Measurements from ENCODE around the gene NDUFA6.
"Not testable (repeated sequence)": the region's sequence is repeated elsewhere in the genome, so short reads cannot be mapped to it uniquely, and the experiment has no call there.

Gene NDUFA6

DNA sequence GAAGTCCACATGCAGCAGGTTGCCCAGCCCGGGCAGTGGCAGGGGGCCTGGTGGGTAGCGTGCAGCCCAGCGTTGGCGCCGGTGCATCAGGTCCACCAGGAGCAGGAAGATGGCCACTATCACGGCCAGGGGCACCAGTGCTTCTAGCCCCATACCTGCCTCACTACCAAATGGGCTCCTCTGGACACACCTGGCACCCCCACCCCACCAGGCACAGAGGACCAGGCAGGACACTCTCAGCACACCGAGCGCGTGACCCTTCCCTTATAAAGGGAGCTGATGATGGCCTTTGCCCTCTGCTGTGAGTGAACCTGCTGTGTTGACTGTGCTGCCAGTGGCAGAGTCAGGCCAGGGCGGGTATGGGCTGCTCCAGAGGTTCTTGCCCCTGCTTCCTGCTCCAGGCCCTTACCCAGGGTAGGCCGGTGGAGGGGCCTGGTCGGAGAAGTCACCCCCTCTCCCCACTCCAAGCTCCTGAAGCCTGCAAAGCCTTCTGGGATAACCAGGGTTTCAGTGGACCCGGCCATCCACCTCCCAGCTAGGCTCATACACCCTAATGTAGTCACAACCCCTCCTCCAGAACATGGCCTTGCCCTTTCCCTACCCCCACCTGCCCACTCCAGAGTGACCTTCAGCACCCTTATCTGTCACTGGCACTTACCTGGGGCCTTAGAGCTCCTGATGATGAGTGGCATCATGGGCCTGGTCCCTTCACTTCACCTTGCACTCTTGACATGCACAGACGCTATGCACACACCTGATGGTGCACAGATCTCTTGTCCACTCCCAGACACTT is 40.3 kb upstream of the NDUFA6 start, which contains the start of gene CYP2D6:
CYP2D6 (minus strand) TSS at position 172 of the 793 bp plus-strand sequence; CDS start at position 153, 19 bp downstream.
- not testable (repeated sequence) for H3K27me3 ChIP-seq (ENCODE audit: control insufficient read depth, insufficient read depth, low read length); DNase-seq (ENCODE audit: low read depth, low spot score)

DNA sequence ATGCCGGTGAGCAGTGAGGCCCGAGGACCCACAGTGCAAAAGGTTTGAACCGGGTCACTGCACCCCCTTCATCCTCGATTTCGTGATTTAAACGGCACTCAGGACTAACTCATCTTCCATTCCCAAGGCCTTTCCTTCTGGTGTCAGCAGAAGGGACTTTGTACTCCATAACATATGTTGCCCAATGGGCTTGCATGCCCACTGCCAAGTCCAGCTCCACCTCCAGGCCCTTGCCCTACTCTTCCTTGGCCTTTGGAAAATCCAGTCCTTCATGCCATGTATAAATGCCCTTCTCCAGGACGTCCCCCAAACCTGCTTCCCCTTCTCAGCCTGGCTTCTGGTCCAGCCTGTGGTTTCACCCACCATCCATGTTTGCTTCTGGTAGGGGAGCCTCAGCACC is 39.6 kb upstream of the NDUFA6 start:
- no CpG with 5 or more reads among the region's 7 CpGs for whole genome bisulfite sequencing (ENCODE audit: insufficient coverage, insufficient read length)
- H3K4me1 ChIP-seq (ENCODE audit: control insufficient read depth, insufficient read depth, low read length); H3K27me3 ChIP-seq (ENCODE audit: control insufficient read depth, insufficient read depth, low read length); H3K4me3 ChIP-seq (ENCODE audit: low read length); DNase-seq (ENCODE audit: low read depth, low spot score); H3K36me3 ChIP-seq (ENCODE audit: control insufficient read depth, insufficient read depth, low read length); H3K9me3 ChIP-seq (ENCODE audit: control insufficient read depth, insufficient read depth, low read length); H3K27ac ChIP-seq (ENCODE audit: low read length): not testable (repeated sequence)

More for the DNA sequence above, 40.3 kb upstream of the NDUFA6 start, which contains the start of gene CYP2D6:
- H3K27ac ChIP-seq (ENCODE audit: low read length); H3K9me3 ChIP-seq (ENCODE audit: control insufficient read depth, insufficient read depth, low read length); H3K4me3 ChIP-seq (ENCODE audit: low read length); H3K4me1 ChIP-seq (ENCODE audit: control insufficient read depth, insufficient read depth, low read length); H3K36me3 ChIP-seq (ENCODE audit: control insufficient read depth, insufficient read depth, low read length): not testable (repeated sequence)
- no CpG with 5 or more reads among the region's 14 CpGs for WGBS (ENCODE audit: insufficient coverage, insufficient read length)

DNA sequence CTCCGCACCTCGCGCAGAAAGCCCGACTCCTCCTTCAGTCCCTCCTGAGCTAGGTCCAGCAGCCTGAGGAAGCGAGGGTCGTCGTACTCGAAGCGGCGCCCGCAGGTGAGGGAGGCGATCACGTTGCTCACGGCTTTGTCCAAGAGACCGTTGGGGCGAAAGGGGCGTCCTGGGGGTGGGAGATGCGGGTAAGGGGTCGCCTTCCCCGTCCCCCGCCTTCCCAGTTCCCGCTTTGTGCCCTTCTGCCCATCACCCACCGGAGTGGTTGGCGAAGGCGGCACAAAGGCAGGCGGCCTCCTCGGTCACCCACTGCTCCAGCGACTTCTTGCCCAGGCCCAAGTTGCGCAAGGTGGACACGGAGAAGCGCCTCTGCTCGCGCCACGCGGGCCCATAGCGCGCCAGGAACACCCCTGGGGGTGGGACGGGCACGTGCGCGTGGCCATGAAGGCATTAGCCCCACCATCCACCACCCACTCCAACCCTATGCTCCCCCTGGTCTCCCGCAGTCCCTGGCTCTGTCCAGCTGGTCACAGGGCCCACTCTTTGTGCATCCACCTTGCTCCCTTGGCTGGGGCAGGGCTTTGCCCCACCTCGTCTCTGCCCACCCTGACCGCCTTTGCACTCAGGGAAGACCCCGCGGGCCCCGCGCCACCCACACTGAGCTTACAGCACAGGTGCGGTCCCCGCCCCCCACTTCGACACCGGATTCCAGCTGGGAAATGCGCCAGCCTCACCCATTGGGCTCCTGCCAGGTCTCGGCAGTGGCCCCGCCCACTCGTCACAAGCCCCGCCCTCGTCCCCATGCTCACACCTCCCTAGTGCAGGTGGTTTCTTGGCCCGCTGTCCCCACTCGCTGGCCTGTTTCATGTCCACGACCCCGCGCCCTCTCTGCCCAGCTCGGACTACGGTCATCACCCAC is 38.5 kb upstream of the NDUFA6 start:
- H3K9me3 ChIP-seq (ENCODE audit: control insufficient read depth, insufficient read depth, low read length); H3K27ac ChIP-seq (ENCODE audit: low read length); DNase-seq (ENCODE audit: low read depth, low spot score); H3K27me3 ChIP-seq (ENCODE audit: control insufficient read depth, insufficient read depth, low read length); H3K4me3 ChIP-seq (ENCODE audit: low read length); H3K4me1 ChIP-seq (ENCODE audit: control insufficient read depth, insufficient read depth, low read length); H3K36me3 ChIP-seq (ENCODE audit: control insufficient read depth, insufficient read depth, low read length): not testable (repeated sequence)
- WGBS (ENCODE audit: insufficient coverage, insufficient read length), result no CpG with 5 or more reads among the region's 65 CpGs

DNA sequence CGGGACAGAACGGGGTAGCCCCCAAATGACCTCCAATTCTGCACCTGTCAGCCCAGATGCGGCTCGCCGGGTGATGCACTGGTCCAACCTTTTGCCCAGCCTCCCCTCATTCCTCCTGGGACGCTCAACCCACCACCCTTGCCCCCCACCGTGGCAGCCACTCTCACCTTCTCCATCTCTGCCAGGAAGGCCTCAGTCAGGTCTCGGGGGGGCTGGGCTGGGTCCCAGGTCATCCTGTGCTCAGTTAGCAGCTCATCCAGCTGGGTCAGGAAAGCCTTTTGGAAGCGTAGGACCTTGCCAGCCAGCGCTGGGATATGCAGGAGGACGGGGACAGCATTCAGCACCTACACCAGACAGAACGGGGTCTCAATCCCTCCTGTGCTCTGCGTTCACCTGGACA is 37.4 kb upstream of the NDUFA6 start:
- not testable (repeated sequence) for H3K27ac ChIP-seq (ENCODE audit: low read length); H3K36me3 ChIP-seq (ENCODE audit: control insufficient read depth, insufficient read depth, low read length); DNase-seq (ENCODE audit: low read depth, low spot score); H3K4me3 ChIP-seq (ENCODE audit: low read length); H3K9me3 ChIP-seq (ENCODE audit: control insufficient read depth, insufficient read depth, low read length); H3K4me1 ChIP-seq (ENCODE audit: control insufficient read depth, insufficient read depth, low read length); H3K27me3 ChIP-seq (ENCODE audit: control insufficient read depth, insufficient read depth, low read length)
- no CpG with 5 or more reads among the region's 13 CpGs for WGBS (ENCODE audit: insufficient coverage, insufficient read length)

DNA sequence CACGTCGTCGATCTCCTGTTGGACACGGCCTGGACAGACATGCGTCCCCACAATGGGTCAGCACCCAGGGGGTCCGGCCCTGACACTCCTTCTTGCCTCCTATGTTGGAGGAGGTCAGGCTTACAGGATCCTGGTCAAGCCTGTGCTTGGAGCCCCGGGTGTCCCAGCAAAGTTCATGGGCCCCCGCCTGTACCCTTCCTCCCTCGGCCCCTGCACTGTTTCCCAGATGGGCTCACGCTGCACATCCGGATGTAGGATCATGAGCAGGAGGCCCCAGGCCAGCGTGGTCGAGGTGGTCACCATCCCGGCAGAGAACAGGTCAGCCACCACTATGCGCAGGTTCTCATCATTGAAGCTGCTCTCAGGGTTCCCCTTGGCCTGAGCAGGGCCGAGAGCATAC is 37.0 kb upstream of the NDUFA6 start:
- H3K4me1 ChIP-seq (ENCODE audit: control insufficient read depth, insufficient read depth, low read length), result no peaks in the 10 kb centered on the region
- H3K9me3 ChIP-seq (ENCODE audit: control insufficient read depth, insufficient read depth, low read length), result no peaks in the 10 kb centered on the region
- no peak overlapping the region for H3K27ac ChIP-seq (ENCODE audit: low read length)
- no peaks in the 10 kb centered on the region for H3K36me3 ChIP-seq (ENCODE audit: control insufficient read depth, insufficient read depth, low read length)
- no peak overlapping the region for H3K4me3 ChIP-seq (ENCODE audit: low read length)
- no CpG with 5 or more reads among the region's 16 CpGs for WGBS (ENCODE audit: insufficient coverage, insufficient read length)
- DNase-seq (ENCODE audit: low read depth, low spot score), result no peak
- no peaks in the 10 kb centered on the region for H3K27me3 ChIP-seq (ENCODE audit: control insufficient read depth, insufficient read depth, low read length)

DNA sequence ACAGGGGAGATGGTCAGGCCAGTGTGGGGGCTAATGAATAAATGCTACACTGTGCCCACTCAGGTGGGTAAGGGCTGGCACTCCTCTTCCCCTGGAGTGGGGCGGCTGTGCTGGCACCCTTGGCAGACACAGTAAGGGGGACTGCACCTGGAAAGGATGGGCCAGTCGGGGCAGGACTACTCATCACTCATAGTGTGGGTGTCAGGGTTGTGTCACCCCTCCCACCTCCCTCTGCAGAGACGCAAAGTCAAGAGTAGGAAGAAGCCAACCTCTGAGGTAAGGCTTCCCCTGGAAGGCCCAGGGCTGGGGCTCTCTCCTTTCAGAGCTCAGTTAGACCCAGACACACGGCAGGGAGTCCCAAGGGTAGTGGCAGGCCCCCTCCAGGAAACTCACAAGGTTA is 33.0 kb upstream of the NDUFA6 start:
- not testable (repeated sequence) for H3K27ac ChIP-seq (ENCODE audit: low read length); H3K4me1 ChIP-seq (ENCODE audit: control insufficient read depth, insufficient read depth, low read length); H3K4me3 ChIP-seq (ENCODE audit: low read length); H3K36me3 ChIP-seq (ENCODE audit: control insufficient read depth, insufficient read depth, low read length); DNase-seq (ENCODE audit: low read depth, low spot score); H3K27me3 ChIP-seq (ENCODE audit: control insufficient read depth, insufficient read depth, low read length); H3K9me3 ChIP-seq (ENCODE audit: control insufficient read depth, insufficient read depth, low read length)
- WGBS (ENCODE audit: insufficient coverage, insufficient read length), result no CpG with 5 or more reads among the region's 4 CpGs

DNA sequence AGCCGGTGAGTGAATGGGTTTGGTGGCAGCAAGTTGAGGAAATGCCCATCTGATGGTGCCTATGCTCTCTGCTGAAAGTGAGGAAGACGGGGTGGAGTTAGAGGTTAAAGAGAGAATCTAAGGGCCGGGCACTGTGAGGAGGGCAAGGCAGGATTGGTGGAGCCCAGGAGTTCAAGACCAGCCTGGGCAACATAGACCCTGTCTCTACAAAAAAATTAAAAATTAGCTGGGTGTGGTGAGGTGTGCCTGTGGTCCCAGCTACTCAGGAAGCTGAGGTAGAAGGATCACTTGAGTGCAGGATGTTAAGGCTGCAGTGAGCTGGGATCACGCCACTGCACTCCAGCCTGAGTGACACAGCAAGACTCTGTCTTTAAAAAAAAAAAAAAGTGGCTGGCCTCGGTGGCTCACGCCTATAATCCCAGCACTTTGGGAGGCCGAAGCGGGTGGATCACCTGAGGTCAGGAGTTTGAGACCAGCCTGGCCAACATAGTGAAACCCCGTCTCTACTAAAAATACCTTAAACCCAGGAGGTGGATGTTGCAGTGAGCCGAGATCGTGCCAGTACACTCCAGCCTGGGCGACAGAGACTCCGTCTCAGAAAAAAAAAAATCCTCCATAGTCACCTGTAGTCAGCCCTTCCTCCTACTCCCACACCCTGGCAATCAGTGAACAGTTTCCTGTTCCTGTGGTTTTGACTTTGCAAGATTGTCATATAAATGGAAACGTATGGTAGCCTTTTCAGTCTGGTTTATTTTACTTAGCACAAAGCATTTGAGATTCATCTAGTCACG is 29.9 kb upstream of the NDUFA6 start:
- not testable (repeated sequence) for H3K27me3 ChIP-seq (ENCODE audit: control insufficient read depth, insufficient read depth, low read length); DNase-seq (ENCODE audit: low read depth, low spot score); H3K4me1 ChIP-seq (ENCODE audit: control insufficient read depth, insufficient read depth, low read length); H3K27ac ChIP-seq (ENCODE audit: low read length); H3K36me3 ChIP-seq (ENCODE audit: control insufficient read depth, insufficient read depth, low read length); H3K4me3 ChIP-seq (ENCODE audit: low read length); H3K9me3 ChIP-seq (ENCODE audit: control insufficient read depth, insufficient read depth, low read length)
- no CpG with 5 or more reads among the region's 15 CpGs for WGBS (ENCODE audit: insufficient coverage, insufficient read length)

DNA sequence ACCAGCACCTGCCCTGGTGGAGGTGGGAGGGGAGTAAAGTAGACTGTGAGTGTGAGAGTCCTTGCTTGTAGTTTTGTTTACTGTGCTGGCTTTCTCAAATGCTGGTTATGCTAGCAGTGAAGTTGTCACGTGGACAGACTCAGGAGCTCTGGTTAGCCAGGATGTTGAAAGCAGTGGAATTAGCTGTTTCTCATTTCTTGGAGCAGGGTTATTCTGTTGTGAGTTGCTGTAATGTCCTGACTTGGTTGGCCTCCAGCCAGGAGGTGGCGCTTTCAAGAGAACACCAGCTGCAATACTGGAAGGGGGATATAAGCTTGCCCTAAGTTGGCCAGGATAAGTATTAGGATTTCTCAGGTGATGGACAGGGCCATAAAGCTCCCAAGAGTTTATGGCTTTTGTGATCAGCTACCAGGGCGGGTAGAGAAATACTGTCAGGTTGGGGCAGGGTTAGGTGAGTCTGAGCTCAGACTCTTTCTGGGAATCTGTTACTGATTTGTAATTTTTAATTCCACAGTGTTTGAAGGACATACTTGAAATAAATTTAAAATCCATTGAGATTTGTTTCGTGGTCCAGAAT is 26.4 kb upstream of the NDUFA6 start:
- Histone ChIP-seq H3K4me1 (ENCODE audit: control insufficient read depth, insufficient read depth, low read length) (no peaks in the 10 kb centered on the region), H3K4me3 (ENCODE audit: low read length) (no peak overlapping the region), H3K27me3 (ENCODE audit: control insufficient read depth, insufficient read depth, low read length) (no peaks in the 10 kb centered on the region), H3K27ac (ENCODE audit: low read length) (no peak overlapping the region), H3K9me3 (ENCODE audit: control insufficient read depth, insufficient read depth, low read length) (peaks cover 3% of the 10 kb centered on the region), H3K36me3 (ENCODE audit: control insufficient read depth, insufficient read depth, low read length) (no peaks in the 10 kb centered on the region)
- WGBS (ENCODE audit: insufficient coverage, insufficient read length), result no CpG with 5 or more reads among the region's 4 CpGs
- DNase-seq (ENCODE audit: low read depth, low spot score), result no peak

DNA sequence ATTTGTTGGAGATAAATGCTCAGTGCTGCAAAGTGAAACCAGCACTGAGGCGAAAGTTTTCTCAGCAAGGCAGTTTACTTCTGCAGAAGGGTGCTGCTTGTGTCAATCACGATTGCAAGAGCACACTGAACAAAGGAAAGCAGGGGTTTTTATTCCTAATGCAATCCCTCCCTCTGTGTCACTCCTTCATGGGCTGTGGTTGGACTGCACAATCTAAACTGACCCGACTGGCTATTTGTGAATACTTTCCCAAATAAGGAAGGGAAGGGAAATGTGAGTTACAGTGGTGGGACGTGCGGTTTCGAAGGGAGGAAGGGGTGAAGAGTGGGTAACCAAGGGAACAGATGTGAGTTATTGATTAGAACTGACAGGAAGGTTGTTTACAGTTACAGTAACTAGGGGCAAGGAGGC is 24.9 kb upstream of the NDUFA6 start:
- DNase-seq (ENCODE audit: low read depth, low spot score); H3K27ac ChIP-seq (ENCODE audit: low read length); H3K27me3 ChIP-seq (ENCODE audit: control insufficient read depth, insufficient read depth, low read length); H3K9me3 ChIP-seq (ENCODE audit: control insufficient read depth, insufficient read depth, low read length); H3K36me3 ChIP-seq (ENCODE audit: control insufficient read depth, insufficient read depth, low read length); H3K4me3 ChIP-seq (ENCODE audit: low read length); H3K4me1 ChIP-seq (ENCODE audit: control insufficient read depth, insufficient read depth, low read length): not testable (repeated sequence)
- 100% methylated on average over 3 of the region's 6 CpGs for WGBS (ENCODE audit: insufficient coverage, insufficient read length)

DNA sequence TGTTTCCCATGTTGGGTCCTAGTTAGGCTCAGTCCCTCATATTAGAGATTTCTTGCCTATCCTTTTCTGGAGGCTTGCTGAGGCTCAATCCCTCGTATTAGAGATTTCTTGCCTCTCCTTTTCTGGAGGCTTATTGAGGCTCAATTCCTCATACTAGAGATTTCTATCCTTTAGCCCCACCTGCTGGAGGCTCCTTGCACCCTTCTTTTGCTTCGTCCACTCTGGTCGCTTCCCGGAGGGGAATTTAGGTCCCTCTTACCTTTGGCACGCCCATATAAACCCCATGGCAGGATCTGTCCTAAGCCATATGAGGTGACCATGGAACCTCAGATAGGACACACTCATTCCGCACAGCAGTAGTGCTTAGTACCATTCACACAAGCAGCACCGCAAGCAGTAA is 24.1 kb upstream of the NDUFA6 start:
- no peaks in the 10 kb centered on the region for H3K27me3 ChIP-seq (ENCODE audit: control insufficient read depth, insufficient read depth, low read length)
- DNase-seq (ENCODE audit: low read depth, low spot score), result no peak

More for the DNA sequence above, 24.1 kb upstream of the NDUFA6 start:
- Histone ChIP-seq H3K4me3 (ENCODE audit: low read length) (no peak overlapping the region), H3K27ac (ENCODE audit: low read length) (no peak overlapping the region), H3K36me3 (ENCODE audit: control insufficient read depth, insufficient read depth, low read length) (no peaks in the 10 kb centered on the region), H3K4me1 (ENCODE audit: control insufficient read depth, insufficient read depth, low read length) (no peaks in the 10 kb centered on the region), H3K9me3 (ENCODE audit: control insufficient read depth, insufficient read depth, low read length) (peaks cover 3% of the 10 kb centered on the region)
- WGBS (ENCODE audit: insufficient coverage, insufficient read length), result no CpG with 5 or more reads among the region's 7 CpGs
